K562 (cell line): ENCODE results near the gene CELA3A. TPM values are rescaled to one million over a fixed set of nuclear protein-coding genes. Genes with fewer than 3 reads are reported as not detected.
A peak's percentile ranks its signal among the peaks of the same experiment; 100 is the strongest.

Experiments used
- CHD1 ChIP-seq: fragments of 200-600 bp; sonication (generic); IDR thresholded peaks from one replicate; pipeline ENCODE4 v1.6.1; 2012; ENCODE audit warnings: mild to moderate bottlenecking, moderate library complexity, low read length, inconsistent platforms
- ETV5 ChIP-seq: sonication (generic); formaldehyde crosslinking; IDR thresholded peaks from 2 replicates; pipeline ENCODE4 v1.4.0; 2020; ENCODE audit warnings: low read depth, mild to moderate bottlenecking, missing genetic modification reagents
- FOS ChIP-seq: IDR thresholded peaks from 3 replicates; pipeline ENCODE4 v1.6.1; 2011; ENCODE audit not compliant: insufficient read length; ENCODE audit errors: extremely low read depth
- HIVEP1 ChIP-seq: fragments of 250-450 bp; sonication (Bioruptor Pico); IDR thresholded peaks from 2 replicates; pipeline ENCODE4 v1.4.0; 2020; ENCODE audit warnings: mild to moderate bottlenecking
- NCOA4 ChIP-seq: fragments of 450-650 bp; IDR thresholded peaks from 2 replicates; pipeline ENCODE4 v1.6.1; 2018; ENCODE audit warnings: mild to moderate bottlenecking; ENCODE audit not compliant: partially characterized antibody
- PHB2 ChIP-seq: fragments of 450-650 bp; IDR thresholded peaks from 2 replicates; pipeline ENCODE4 v1.6.1; 2017; ENCODE audit warnings: low read depth
- RBM15 ChIP-seq: fragments of 200-400 bp; formaldehyde crosslinking; IDR thresholded peaks from 2 replicates; pipeline ENCODE4 v1.6.1; 2018; ENCODE audit warnings: mild to moderate bottlenecking, low read length, moderate library complexity; ENCODE audit not compliant: insufficient read depth
- RCOR1 ChIP-seq, 2 experiments: IDR thresholded peaks; 2 replicates each; pipeline ENCODE4 v1.6.1; 2012; ENCODE audit warnings: low read depth in 2 of 2, low read length in 2 of 2, borderline replicate concordance in 1 of 2, improper control_type of control experiment in 1 of 2
- RFX7 ChIP-seq: fragments of 250-450 bp; sonication (Bioruptor Pico); IDR thresholded peaks from 2 replicates; pipeline ENCODE4 v1.5.1; 2021; ENCODE audit warnings: mild to moderate bottlenecking
- SIN3B ChIP-seq: fragments of 450-650 bp; IDR thresholded peaks from 2 replicates; pipeline ENCODE4 v1.6.1; 2017; ENCODE audit warnings: low read depth, mild to moderate bottlenecking, moderate library complexity
- SMARCE1 ChIP-seq: fragments of 450-650 bp; IDR thresholded peaks from 2 replicates; pipeline ENCODE4 v1.7.1; 2016; ENCODE audit warnings: mild to moderate bottlenecking
- SMC3 ChIP-seq: conservative IDR thresholded peaks from 2 replicates; pipeline ENCODE4 v1.6.1; 2011; ENCODE audit warnings: low read depth, low read length, improper control_type of control experiment; ENCODE audit not compliant: insufficient read depth
- SNRNP70 ChIP-seq: fragments of 200-400 bp; formaldehyde crosslinking; optimal IDR thresholded peaks from 2 replicates; pipeline ENCODE3; 2017; ENCODE audit warnings: low read depth, low read length
- ZNF324 ChIP-seq: fragments of 250-450 bp; sonication (Bioruptor Pico); IDR thresholded peaks from 2 replicates; pipeline ENCODE4 v1.4.0; 2020; ENCODE audit warnings: mild to moderate bottlenecking
- ZNF696 ChIP-seq: fragments of 250-450 bp; sonication (Bioruptor Pico); conservative IDR thresholded peaks from 2 replicates; pipeline ENCODE4 v1.4.0; 2020; ENCODE audit warnings: mild to moderate bottlenecking, moderate library complexity
- polyA plus RNA-seq, 8 experiments: library from polyadenylated mRNA; depleted of rRNA in 4 of 8; stranded (reverse) in 5 of 8; unstranded in 3 of 8; fragments of >200 nt; fragmentation: Nextera tagmentation in 2 of 8; fragmentation: Illumina TruSeq in 1 of 8; extraction: Ambion mirVana in 2 of 8; extraction: Trizol in 1 of 8; gene quantifications; 2 replicates each; pipeline versions ENCODE4 v1.2.1 to v1.2.3, GENCODE V29; 2011 to 2014; ENCODE audit warnings: inconsistent platforms in 1 of 8, missing spikeins in 1 of 8
- total RNA-seq, 7 experiments: library from RNA; depleted of rRNA in 6 of 7; stranded (reverse); fragments of >200 nt in 6 of 7; fragmentation: Illumina TruSeq in 2 of 7; extraction: Trizol in 2 of 7; gene quantifications; 2 replicates each; pipeline versions ENCODE4 v1.2.1 to v1.2.3, GENCODE V29; 2011 to 2021; ENCODE audit warnings: low replicate concordance in 1 of 7
- TF ChIP-seq, protein P1 (sequence below): conservative IDR thresholded peaks from 2 replicates; pipeline ENCODE4 v1.6.1; 2011; ENCODE audit warnings: low read depth, mild to moderate bottlenecking, low read length; ENCODE audit not compliant: control insufficient read depth
- TF ChIP-seq, protein P2 (sequence below): fragments of 250-450 bp; sonication (Bioruptor Pico); IDR thresholded peaks from 2 replicates; pipeline ENCODE4 v1.4.0; 2020; ENCODE audit warnings: mild to moderate bottlenecking, moderate library complexity, borderline replicate concordance
- TF ChIP-seq, protein P3 (sequence below): sonication (generic); formaldehyde crosslinking; IDR thresholded peaks from 2 replicates; pipeline ENCODE4 v1.9.0; 2022; ENCODE audit warnings: mild to moderate bottlenecking, missing genetic modification reagents
- TF ChIP-seq, protein P4 (sequence below): fragments of 250-450 bp; sonication (Bioruptor Pico); IDR thresholded peaks from 2 replicates; pipeline ENCODE4 v1.9.0; 2021; ENCODE audit warnings: mild to moderate bottlenecking
- TF ChIP-seq, protein P5 (sequence below): fragments of 250-450 bp; sonication (Bioruptor Pico); IDR thresholded peaks from 2 replicates; pipeline ENCODE4 v1.5.1; 2021; ENCODE audit warnings: mild to moderate bottlenecking

Gene CELA3A
- total and polyA plus RNA-seq, 9 of the 15 experiments (the other 6 are each of a cell fraction or from before 2014, with no cell fraction given) = 5.4 TPM; not detected in 8

DNA sequence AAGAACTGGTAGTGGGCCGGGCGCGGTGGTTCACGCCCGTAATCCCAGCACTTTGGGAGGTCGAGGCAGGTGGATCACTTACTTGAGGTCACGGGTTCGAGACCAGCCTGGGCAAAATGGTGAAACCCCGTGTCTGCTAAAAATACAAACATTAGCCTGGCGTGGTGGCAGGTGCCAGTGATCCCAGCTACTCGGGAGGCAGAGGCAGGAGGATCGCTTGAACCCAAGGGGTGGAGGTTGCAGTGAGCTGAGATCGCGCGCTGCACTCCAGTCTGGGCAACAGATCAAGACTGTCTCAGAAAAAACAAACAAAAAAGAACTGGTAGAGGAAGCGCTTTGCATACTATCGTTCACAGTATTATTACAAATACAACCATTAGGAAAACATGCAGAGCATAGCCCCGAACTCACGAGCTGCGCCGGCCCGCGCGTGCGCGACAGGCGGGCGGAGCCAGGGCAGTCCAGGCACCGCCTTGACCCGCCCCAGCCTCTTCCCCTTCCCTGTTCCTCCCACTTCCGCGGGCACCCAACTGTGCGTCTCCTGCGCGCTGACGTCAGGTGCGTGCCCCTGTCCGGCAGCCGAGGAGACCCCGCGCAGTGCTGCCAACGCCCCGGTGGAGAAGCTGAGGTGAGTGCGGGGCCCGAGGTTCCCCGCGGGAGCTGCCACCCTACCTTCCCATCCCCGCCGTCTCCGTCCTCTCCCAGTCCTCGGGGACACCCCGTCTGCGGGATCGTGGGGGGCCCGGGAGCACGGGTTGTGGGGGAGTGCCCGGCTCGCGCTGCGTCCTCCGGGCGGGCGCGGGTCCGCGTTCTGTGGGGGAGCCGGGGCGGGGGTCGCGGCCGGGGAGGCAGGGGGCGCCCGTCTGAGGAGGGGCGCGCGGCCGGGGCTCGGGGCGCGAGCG, 50.9 kb downstream of the CELA3A start, which contains the start of gene CDC42 (continued):
- TF ChIP-seq, protein P1, sequence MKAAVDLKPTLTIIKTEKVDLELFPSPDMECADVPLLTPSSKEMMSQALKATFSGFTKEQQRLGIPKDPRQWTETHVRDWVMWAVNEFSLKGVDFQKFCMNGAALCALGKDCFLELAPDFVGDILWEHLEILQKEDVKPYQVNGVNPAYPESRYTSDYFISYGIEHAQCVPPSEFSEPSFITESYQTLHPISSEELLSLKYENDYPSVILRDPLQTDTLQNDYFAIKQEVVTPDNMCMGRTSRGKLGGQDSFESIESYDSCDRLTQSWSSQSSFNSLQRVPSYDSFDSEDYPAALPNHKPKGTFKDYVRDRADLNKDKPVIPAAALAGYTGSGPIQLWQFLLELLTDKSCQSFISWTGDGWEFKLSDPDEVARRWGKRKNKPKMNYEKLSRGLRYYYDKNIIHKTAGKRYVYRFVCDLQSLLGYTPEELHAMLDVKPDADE = 0 out of 2 replicates have a peak, but pooled peaks have one; percentile 24
- TF ChIP-seq RFX7 (no peak), SIN3B (no peak), ETV5 (CRISPR knock-in tag) (no peak; the same call in 1 of the 2 replicates), FOS (no peak), HIVEP1 (CRISPR knock-in tag) (peak; percentile 63; the same call in 1 of the 2 replicates), ZNF696 (CRISPR knock-in tag) (no peak), NCOA4 (no peak), CHD1 (peak; percentile 19), PHB2 (no peak), RCOR1 (IDR thresholded peaks at IDR 0.05; ENCODE audit: borderline replicate concordance in 1 of 2, low read depth in 2 of 2, low read length in 2 of 2) (peak in 1 of 2 experiments; percentile 60; a peak in 1 of 4 replicates), SNRNP70 (no peak), RBM15 (no peak), SMC3 (no peak), ZNF324 (CRISPR knock-in tag) (no peak), SMARCE1 (no peak)
- TF ChIP-seq, protein P2, sequence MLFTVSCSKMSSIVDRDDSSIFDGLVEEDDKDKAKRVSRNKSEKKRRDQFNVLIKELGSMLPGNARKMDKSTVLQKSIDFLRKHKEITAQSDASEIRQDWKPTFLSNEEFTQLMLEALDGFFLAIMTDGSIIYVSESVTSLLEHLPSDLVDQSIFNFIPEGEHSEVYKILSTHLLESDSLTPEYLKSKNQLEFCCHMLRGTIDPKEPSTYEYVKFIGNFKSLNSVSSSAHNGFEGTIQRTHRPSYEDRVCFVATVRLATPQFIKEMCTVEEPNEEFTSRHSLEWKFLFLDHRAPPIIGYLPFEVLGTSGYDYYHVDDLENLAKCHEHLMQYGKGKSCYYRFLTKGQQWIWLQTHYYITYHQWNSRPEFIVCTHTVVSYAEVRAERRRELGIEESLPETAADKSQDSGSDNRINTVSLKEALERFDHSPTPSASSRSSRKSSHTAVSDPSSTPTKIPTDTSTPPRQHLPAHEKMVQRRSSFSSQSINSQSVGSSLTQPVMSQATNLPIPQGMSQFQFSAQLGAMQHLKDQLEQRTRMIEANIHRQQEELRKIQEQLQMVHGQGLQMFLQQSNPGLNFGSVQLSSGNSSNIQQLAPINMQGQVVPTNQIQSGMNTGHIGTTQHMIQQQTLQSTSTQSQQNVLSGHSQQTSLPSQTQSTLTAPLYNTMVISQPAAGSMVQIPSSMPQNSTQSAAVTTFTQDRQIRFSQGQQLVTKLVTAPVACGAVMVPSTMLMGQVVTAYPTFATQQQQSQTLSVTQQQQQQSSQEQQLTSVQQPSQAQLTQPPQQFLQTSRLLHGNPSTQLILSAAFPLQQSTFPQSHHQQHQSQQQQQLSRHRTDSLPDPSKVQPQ (CRISPR knock-in tag) = no peak
- TF ChIP-seq, protein P3, sequence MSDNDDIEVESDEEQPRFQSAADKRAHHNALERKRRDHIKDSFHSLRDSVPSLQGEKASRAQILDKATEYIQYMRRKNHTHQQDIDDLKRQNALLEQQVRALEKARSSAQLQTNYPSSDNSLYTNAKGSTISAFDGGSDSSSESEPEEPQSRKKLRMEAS = peak; percentile 81
- TF ChIP-seq, protein P4, sequence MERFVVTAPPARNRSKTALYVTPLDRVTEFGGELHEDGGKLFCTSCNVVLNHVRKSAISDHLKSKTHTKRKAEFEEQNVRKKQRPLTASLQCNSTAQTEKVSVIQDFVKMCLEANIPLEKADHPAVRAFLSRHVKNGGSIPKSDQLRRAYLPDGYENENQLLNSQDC (CRISPR knock-in tag) = no peak
- TF ChIP-seq, protein P5, sequence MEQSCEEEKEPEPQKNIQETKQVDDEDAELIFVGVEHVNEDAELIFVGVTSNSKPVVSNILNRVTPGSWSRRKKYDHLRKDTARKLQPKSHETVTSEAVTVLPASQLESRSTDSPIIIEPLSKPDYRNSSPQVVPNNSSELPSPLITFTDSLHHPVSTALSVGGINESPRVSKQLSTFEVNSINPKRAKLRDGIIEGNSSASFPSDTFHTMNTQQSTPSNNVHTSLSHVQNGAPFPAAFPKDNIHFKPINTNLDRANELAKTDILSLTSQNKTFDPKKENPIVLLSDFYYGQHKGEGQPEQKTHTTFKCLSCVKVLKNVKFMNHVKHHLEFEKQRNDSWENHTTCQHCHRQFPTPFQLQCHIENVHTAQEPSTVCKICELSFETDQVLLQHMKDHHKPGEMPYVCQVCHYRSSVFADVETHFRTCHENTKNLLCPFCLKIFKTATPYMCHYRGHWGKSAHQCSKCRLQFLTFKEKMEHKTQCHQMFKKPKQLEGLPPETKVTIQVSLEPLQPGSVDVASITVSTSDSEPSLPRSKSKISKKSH = no peak
